ENCODE data around the gene RNF32.

DNA sequence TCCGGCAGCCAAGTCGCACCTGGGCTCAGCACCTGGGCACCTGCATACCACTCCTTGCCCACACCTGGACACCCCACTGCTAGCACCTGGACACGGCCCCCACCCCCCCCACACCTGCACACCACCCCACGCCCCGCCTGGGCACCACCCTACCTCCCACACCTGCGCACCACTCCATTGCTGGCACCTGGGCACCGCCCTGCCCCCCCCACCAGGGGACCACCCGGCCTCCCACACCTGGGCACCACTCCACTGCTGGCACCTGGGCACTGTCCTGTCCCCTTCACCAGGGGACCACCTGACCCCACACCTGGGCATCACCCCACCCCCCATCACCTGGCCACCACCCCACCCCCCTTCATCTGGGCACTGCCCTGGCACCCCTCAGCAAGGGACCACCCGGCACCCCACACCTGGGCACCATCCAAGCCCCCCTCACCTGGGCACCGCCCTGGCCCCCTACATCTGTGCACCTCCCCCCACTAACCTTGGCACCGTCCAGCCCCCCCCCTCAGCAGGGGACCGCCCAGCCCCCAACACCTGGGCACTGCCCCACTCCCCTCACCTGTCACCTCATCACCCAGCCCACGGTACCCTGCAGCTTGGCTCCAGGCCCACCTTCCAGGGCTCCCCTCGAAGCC lies 33.8 kb upstream of the RNF32 start:
- TF ChIP-seq EZH2 (IDR thresholded peaks at IDR 0.05; ENCODE audit: borderline replicate concordance, low read length) = no peak
- TF ChIP-seq, protein P1, sequence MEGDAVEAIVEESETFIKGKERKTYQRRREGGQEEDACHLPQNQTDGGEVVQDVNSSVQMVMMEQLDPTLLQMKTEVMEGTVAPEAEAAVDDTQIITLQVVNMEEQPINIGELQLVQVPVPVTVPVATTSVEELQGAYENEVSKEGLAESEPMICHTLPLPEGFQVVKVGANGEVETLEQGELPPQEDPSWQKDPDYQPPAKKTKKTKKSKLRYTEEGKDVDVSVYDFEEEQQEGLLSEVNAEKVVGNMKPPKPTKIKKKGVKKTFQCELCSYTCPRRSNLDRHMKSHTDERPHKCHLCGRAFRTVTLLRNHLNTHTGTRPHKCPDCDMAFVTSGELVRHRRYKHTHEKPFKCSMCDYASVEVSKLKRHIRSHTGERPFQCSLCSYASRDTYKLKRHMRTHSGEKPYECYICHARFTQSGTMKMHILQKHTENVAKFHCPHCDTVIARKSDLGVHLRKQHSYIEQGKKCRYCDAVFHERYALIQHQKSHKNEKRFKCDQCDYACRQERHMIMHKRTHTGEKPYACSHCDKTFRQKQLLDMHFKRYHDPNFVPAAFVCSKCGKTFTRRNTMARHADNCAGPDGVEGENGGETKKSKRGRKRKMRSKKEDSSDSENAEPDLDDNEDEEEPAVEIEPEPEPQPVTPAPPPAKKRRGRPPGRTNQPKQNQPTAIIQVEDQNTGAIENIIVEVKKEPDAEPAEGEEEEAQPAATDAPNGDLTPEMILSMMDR (conservative IDR thresholded peaks at IDR 0.05 in 1 of 2, IDR thresholded peaks at IDR 0.05 in 1 of 2; ENCODE audit: extremely low read depth in 1 of 2, insufficient read depth in 1 of 2, low read depth in 1 of 2, low read length in 2 of 2) = no peak

All from mammary epithelial cell (primary cell).